KOPT-K1 (cell line): ENCODE measurements around the gene MYH10.
"Not testable (repeated sequence)": the region's sequence is repeated elsewhere in the genome, so short reads cannot be mapped to it uniquely, and the experiment has no call there.

ENCODE experiments used
- H3K27ac ChIP-seq: fragments of 200-600 bp; sonication (generic); 2 replicates; pipeline ENCODE4 v1.5.1; 2016; ENCODE audit warnings: antibody characterized with exemption, mild to moderate bottlenecking, low read depth, low read length; ENCODE audit not compliant: poor library complexity, severe bottlenecking
- H3K36me3 ChIP-seq: fragments of 200-600 bp; sonication (generic); 2 replicates; pipeline ENCODE4 v1.5.1; 2017; ENCODE audit warnings: antibody characterized with exemption, mild to moderate bottlenecking, low read length, moderate library complexity; ENCODE audit not compliant: insufficient read depth
- H3K9me3 ChIP-seq: fragments of 200-600 bp; sonication (generic); 2 replicates; pipeline ENCODE4 v1.5.1; 2017; ENCODE audit warnings: antibody characterized with exemption, low read length, mild to moderate bottlenecking; ENCODE audit not compliant: insufficient read depth, poor library complexity, severe bottlenecking

MYH10 gene

DNA sequence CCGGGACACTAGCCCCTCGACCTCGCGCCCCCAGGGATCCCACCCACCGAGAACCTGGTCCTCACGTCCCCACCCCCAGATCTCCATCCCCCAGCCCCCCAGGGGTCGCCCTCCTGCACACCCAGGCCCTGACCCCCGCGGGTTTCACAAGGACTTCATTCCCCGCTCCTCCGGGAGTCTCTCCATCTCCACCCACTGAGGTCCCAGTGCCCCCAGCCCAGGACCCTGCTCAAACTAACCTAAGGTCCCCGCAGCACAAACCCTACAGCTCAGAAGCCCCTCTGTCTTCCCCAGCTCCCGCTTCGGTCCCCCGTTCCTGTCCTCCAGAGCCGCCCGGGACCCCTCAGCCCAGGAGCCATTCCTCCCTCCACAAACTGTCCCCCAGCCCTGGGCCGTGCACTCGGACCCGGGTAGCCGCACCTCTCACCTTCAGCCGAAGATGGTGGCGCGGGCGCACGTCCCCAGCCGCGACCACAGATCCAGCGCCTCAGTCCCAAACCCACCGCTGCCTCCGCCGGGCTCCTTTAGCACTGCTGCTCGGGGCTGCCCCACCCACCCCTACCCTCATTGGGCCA lies at the start of gene MYH10:
TSS of gene MYH10 (minus strand) at position 499 of the 575 bp plus-strand sequence. CDS start 7,479 bp downstream, outside the sequence.
- H3K9me3 ChIP-seq = no peaks in the 10 kb centered on the region
- no peaks in the 10 kb centered on the region for H3K36me3 ChIP-seq
- H3K27ac ChIP-seq = peak within 1 kb of the TSS; percentile 70

DNA sequence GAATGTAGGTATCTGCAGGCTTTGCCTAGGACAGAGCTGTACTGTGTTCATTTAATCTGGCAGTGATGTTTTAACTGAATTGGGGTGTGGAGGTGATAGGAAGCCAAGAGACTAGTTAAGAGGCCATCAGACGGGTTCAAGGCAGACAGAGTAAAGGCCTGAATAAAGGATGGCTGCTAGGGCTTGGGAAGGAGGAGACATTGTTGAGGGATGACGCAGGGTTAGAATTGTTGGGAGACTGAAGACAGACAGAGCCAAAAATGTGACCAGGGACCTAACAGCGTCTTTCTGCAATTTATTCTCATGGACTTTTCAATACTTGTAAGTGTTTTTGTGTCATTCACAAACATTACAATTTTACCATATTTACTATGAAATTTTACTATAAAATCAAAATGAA lies 48.6 kb upstream of the MYH10 start:
- Histone ChIP-seq H3K9me3 (peaks cover 6% of the 10 kb centered on the region), H3K36me3 (no peaks in the 10 kb centered on the region), H3K27ac (no peak overlapping the region)

DNA sequence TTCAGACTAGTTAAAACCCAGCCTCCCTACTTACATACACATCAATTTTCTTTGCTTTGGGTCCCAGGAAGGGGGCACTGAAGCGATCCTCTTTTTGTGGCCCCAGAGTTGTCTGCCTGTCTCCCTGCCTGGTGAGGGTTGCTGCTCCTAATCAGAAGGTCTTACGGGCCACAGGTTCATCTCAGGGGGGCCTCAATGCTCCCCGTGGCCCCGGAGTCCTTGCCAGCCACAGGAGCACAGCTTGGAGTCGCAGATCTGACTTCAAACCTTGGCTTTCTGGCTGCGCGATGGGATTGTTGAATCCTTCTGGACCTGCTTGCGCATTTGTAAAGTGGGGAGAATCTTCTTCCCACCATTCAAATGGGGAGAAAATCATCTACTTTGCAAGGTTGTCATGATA lies 44.8 kb upstream of the MYH10 start:
- Histone ChIP-seq H3K36me3 (no peaks in the 10 kb centered on the region), H3K27ac (no peak overlapping the region), H3K9me3 (peaks cover 6% of the 10 kb centered on the region)

DNA sequence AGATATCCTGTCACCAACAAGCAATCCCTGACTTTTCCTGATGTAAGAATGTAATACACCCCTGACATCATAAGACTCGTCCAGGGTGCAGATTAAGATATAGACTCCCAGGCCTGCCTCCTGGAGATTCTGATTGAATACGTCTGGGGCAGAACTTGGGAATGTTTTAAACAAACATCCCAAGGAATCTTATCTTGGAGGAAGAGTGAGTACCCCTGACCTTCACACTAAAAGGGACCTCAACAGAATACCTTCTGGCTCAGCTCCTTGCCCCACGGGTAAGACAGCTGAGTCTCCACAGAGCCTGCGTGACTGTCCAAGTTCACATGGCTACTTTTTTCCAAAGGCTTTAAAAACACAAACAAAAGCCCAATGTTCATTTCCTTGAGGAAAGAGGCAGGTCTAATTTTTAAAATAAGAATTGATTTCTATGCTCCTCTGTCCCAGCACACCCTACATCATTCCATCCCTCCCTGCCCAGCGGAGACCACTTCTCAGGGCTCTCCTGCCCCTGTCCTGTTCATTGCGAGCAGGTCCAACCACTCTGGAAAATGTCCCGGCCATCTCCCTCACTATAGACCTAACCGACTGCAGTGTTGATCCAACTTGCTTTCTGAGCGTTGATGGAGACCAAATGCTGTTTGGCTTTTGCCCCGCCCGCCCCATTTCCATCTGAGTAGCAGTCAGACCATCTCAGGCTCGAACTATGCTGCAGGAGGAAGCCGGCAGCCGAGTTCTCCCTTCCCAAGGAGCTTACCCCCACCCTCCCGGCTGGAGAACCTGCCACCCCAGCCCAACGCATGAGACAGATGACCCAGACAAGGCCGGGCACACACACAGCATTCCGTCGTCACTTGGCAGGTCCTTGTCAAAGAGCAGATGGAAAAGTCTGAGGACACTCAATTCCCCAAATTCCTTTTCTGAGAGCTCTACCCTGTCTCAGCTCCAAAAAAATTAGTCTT lies 44.1 kb upstream of the MYH10 start:
- Histone ChIP-seq H3K9me3 (peaks cover 6% of the 10 kb centered on the region), H3K27ac (no peak overlapping the region), H3K36me3 (no peaks in the 10 kb centered on the region)

DNA sequence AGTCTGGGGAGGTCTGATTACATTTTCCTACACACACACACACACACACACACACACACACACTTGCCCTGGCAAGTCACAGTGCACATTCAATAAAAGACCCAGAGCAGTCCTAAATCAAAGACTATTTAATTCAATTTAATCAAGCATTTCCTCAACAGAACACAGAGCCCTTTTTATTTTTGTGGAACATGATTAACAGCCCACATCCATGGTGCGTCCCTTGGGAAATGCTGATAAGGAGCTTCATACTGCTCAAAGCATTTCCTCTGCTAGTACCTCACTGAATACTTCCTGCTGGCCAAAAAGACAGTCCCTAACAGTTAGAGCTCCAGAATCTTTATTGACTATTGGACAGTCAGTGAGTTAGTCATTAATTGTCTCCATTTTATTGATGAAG lies 43.1 kb upstream of the MYH10 start:
- Histone ChIP-seq H3K9me3 (peaks cover 6% of the 10 kb centered on the region), H3K27ac (no peak overlapping the region)

DNA sequence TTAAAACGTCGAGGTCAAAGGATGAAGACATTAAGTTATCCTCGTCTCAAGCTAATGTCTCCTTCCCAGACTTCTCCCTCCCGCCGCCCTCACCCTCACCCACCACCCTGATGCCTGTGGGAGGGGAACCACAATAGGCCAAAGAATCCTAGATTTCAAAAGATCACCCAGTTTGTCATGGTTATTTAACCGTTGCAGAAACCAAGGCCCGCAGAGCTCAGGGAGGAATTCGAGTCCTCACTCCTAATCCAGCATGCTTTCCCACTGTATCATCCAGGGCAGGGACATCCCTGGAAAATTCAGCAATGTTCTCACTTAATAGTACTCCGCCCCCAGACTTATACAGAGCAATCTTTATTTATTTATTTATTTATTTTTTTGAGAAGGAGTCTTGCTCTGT lies 41.8 kb upstream of the MYH10 start:
- H3K9me3 ChIP-seq = no peaks in the 10 kb centered on the region
- H3K27ac ChIP-seq = no peak overlapping the region
- H3K36me3 ChIP-seq = no peaks in the 10 kb centered on the region

More for the DNA sequence above, 43.1 kb upstream of the MYH10 start:
- H3K36me3 ChIP-seq = no peaks in the 10 kb centered on the region

DNA sequence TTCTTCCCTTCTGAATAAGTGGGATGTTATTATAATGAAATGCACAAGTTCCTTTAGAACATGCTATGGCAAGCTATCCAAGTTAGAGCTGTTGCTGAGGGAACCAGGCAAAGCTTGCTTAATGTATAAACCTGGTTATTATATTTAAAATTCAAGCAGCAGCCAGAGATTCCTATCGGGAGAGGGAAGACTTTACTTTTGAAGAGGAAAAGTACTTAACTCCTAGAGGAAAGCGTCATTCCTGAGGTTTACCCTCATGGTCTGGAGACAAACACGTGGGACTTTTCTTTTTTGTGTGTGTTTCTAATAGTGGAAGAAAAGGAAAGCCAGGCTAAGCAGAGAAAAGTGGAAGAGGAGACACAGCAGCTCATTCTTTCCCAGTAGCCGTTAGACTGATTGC lies 39.9 kb upstream of the MYH10 start:
- H3K27ac ChIP-seq = no peak overlapping the region
- H3K36me3 ChIP-seq = no peaks in the 10 kb centered on the region
- no peaks in the 10 kb centered on the region for H3K9me3 ChIP-seq

DNA sequence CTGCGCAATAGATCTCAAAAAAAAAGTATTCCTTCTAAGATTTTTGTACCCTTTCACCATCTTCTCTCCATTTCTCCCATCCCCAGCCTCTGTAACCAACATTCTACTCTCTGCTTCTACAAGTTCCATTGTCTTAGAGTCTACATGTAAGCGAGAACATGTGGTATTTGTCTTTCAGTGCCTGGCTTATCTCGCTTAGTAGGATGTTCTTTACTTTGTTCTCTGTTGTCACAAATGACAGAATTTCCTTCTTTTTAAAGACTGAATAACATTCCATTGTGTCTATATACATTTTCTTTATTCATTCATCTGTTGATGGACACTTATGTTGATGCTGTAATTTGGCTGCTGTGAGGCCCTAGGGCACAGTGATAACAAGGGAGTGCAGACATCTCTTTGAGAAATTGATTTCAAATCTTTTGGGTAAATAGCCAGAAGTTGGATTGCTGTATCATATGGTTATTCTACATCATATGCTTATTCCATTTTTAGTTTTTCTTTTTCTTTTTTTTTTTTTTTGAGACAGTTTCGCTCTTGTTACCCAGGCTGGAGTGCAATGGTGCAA lies 37.7 kb upstream of the MYH10 start:
- Histone ChIP-seq H3K27ac (no peak overlapping the region), H3K36me3 (no peaks in the 10 kb centered on the region), H3K9me3 (no peaks in the 10 kb centered on the region)

DNA sequence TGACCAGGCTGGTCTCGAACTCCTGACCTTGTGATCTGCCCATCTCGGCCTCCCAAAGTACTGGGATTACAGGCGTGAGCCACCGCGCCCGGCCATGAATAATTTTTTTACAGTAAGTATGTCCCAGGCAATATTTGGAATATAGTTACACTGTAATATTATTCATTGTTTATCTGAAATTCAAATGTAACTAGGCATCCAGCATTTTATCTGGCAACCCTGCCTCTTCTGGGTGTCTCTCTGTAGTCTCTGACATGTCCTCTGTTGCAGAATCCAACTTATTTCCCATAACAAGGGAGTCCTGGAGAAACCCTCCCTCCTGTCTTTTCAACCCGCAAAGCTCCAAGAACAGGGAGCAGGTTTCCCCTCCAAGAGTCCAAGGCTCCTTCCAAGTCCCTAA lies 36.9 kb upstream of the MYH10 start:
- H3K27ac ChIP-seq = no peak overlapping the region
- H3K36me3 ChIP-seq = no peaks in the 10 kb centered on the region
- H3K9me3 ChIP-seq = no peaks in the 10 kb centered on the region

DNA sequence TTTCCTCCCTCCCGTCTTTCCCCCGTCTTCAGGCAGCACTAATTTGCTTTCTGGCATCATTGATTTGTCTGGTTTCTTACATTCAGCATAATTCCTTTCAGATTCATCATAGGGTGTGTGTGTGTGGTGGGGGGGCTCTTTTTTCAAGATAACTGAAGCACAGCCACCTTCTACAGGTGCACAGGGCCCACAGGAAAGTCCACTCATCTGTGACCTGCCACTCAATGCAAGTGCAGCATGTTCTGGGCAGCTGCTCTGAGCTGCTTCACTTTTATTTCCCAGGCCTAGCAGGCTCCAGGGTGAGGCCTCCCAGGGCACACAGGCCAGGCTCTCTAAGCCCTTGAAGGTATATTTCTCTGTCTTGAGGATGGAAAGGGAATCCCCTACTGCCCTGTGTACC lies 35.2 kb upstream of the MYH10 start:
- no peaks in the 10 kb centered on the region for H3K36me3 ChIP-seq
- H3K27ac ChIP-seq = no peak overlapping the region
- no peaks in the 10 kb centered on the region for H3K9me3 ChIP-seq

DNA sequence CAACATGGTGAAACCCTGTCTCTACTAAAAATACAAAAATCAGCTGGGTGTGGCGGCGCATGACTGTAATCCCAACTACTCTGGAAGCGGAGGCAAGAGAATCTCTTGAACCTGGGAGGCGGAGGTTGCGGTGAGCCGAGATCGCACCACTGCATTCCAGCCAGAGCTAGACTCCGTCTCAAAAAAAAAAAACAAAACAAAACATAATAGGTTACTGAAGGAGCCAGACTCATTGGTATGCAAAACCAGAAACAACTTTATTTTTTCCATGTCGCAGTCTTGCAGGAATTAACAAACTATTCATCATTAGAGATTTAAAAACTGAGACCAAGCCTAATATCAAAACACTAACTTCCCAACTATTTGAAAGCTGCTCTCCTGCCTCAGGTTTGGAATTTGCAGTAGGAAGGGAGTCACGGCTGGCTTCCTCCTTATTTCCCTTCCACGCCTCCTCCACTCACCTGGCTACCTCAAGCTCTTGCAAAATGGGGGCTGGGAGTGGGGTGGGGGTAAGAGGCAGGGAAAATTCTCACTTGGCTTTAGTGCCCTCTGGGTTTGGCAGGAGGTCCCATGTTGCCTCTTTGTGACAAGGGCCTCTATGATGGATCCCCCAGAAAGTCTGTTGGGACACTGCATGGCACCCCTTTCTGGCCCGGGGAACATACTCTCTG lies 34.1 kb upstream of the MYH10 start:
- Histone ChIP-seq H3K27ac (no peak overlapping the region), H3K36me3 (no peaks in the 10 kb centered on the region), H3K9me3 (no peaks in the 10 kb centered on the region)

DNA sequence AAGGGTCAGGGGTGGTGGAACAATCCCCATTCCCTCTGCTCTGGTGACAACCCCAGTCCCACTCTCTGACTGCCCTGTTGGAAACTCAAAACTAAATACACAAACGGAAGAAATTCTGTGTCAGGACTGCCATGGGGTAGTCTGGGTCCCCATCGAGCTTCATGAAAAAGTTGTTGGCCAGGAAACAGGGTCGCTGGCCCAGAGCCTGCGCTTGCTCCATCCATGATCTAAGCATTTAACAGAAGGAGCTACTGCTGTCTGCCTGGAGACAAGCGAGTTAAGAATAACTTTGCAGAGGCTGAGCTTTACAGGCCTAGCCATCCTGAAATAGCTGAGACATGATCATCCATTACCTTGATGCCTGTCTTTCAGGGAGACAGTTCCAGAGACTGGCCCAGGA lies 32.4 kb upstream of the MYH10 start:
- H3K27ac ChIP-seq = no peak overlapping the region
- no peaks in the 10 kb centered on the region for H3K36me3 ChIP-seq
- H3K9me3 ChIP-seq = no peaks in the 10 kb centered on the region

DNA sequence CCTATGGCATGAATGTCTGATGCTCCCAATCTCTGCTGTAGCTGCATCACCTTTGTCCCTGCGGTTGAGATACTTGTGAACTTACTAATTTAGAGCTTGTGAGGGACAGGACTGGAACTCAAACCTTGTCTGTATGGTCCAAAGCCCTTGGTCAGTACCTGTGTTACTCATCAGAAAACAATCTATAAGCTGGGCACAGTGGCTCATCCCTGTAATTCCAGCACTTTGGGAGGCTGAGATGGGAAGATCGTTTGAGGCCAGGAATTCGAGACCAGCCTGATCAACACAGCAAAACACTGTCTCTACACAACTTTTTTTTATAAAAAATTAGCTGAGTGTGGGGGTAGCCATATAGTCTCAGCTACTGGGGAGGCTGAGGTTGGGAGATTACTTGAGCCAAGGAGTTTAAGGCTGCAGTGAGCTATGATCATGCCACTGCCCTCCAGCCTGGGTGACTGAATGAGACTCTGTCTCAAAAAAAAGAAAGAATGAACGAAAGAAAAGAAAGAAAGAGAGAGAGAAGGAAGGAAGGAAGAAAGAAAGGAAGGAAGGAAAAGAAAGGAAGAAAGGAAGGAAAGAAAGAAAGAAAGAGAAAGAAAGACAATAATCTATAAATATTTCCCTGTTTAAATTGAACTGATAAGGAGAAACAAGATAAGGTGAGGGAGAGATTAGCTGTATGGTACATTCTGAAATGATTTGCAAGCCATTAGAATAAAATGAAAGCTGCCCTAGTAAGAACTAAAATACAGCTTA lies 31.7 kb upstream of the MYH10 start:
- H3K27ac ChIP-seq = no peak overlapping the region
- no peaks in the 10 kb centered on the region for H3K9me3 ChIP-seq
- H3K36me3 ChIP-seq = no peaks in the 10 kb centered on the region

DNA sequence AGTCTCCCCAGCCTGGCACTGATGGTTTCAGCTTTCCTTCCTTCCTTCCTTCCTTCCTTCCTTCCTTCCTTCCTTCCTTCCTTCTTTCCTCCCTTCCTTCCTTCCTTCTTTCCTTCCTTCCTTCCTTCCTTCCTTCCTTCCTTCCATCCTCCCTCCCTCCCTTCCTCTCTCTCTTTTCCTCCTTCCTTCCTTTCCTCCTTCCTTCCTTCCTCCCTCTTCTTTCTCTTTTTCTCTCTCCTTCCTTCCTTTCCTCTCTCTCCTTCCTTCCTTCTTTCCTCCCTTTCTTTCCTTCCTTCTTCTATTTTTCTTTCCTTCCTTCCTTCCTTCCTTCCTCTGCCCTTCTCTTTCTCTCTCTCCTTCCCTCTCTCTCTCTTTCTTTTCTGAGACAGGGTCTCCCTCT lies 30.2 kb upstream of the MYH10 start:
- not testable (repeated sequence) for H3K36me3 ChIP-seq, H3K9me3 ChIP-seq, H3K27ac ChIP-seq
